Measurements from ENCODE around the gene GPR78.

DNA sequence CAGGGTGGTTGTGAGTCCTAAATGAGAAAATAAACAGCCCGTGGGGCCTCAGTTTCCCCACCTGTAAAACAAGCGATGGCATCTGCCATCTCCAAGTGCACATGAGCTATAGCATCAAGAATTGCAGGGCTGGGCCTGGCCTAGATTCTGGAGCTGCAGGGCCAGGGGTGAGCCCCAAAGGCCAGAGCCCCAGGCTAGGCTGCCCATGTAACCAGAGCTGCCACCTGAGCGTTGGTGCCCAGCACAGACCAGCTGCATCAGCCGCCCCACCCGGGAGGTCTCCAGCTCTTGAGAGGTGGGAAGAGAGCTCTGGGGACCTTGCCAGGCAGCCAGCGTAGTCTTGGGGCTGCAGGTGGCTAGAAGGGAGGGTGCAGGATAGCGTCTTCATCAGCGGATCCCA lies 27.0 kb upstream of the GPR78 start:
- TF ChIP-seq, protein P1, sequence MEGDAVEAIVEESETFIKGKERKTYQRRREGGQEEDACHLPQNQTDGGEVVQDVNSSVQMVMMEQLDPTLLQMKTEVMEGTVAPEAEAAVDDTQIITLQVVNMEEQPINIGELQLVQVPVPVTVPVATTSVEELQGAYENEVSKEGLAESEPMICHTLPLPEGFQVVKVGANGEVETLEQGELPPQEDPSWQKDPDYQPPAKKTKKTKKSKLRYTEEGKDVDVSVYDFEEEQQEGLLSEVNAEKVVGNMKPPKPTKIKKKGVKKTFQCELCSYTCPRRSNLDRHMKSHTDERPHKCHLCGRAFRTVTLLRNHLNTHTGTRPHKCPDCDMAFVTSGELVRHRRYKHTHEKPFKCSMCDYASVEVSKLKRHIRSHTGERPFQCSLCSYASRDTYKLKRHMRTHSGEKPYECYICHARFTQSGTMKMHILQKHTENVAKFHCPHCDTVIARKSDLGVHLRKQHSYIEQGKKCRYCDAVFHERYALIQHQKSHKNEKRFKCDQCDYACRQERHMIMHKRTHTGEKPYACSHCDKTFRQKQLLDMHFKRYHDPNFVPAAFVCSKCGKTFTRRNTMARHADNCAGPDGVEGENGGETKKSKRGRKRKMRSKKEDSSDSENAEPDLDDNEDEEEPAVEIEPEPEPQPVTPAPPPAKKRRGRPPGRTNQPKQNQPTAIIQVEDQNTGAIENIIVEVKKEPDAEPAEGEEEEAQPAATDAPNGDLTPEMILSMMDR (conservative IDR thresholded peaks at IDR 0.05) = no peak
- TF ChIP-seq ZFX (IDR thresholded peaks at IDR 0.05) = no peak
